ENCODE measurements around the gene ABCA2.

The ABCA2 gene

DNA sequence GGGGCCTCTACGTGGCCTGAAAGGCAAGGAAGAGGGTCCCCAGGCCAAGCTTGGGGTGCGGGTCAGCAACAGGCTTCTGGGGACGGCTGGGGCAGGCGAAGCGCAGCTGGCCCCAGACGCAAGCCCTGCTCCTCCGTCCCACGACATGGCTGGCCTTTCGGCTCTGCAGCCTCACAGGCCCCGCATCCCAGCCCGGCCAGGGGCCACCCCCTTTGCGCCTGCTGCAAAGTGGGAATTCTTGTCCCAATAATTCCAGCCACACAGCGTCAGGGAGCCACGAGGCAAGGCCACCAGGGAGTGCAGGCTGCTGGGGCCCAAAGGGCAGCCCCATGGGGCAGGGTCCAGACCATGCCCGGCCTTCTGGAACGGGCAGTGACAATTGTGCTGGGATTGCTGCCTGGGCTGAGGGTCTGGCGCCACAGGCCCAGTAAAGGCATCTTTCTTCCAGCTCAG lies 26.9 kb upstream of the ABCA2 start:
- TF ChIP-seq LEF1 (IDR thresholded peaks at IDR 0.05; ENCODE audit: borderline replicate concordance) = no peak
- no peak for TF ChIP-seq CTBP1 (IDR thresholded peaks at IDR 0.05; ENCODE audit: borderline replicate concordance)
- no peak for TF ChIP-seq FOXM1 (IDR thresholded peaks at IDR 0.05; ENCODE audit: borderline replicate concordance)
- TF ChIP-seq SP1 (IDR thresholded peaks at IDR 0.05) = no peak
- TF ChIP-seq ELF4 (IDR thresholded peaks at IDR 0.05) = no peak
- TF ChIP-seq L3MBTL2 (conservative IDR thresholded peaks at IDR 0.05) = no peak
- TF ChIP-seq NFRKB (IDR thresholded peaks at IDR 0.05) = no peak
- no peak for TF ChIP-seq ARNT (IDR thresholded peaks at IDR 0.05)
- no peak for TF ChIP-seq FOXA1 (IDR thresholded peaks at IDR 0.05)
- no peak for TF ChIP-seq SUZ12 (IDR thresholded peaks at IDR 0.05)
- POLR2A ChIA-PET = interaction anchor here (2.3 kb wide), 1 partner anchor 32 kb away, joined by 8 read pairs; the partner anchor contains the start of gene MAN1B1

DNA sequence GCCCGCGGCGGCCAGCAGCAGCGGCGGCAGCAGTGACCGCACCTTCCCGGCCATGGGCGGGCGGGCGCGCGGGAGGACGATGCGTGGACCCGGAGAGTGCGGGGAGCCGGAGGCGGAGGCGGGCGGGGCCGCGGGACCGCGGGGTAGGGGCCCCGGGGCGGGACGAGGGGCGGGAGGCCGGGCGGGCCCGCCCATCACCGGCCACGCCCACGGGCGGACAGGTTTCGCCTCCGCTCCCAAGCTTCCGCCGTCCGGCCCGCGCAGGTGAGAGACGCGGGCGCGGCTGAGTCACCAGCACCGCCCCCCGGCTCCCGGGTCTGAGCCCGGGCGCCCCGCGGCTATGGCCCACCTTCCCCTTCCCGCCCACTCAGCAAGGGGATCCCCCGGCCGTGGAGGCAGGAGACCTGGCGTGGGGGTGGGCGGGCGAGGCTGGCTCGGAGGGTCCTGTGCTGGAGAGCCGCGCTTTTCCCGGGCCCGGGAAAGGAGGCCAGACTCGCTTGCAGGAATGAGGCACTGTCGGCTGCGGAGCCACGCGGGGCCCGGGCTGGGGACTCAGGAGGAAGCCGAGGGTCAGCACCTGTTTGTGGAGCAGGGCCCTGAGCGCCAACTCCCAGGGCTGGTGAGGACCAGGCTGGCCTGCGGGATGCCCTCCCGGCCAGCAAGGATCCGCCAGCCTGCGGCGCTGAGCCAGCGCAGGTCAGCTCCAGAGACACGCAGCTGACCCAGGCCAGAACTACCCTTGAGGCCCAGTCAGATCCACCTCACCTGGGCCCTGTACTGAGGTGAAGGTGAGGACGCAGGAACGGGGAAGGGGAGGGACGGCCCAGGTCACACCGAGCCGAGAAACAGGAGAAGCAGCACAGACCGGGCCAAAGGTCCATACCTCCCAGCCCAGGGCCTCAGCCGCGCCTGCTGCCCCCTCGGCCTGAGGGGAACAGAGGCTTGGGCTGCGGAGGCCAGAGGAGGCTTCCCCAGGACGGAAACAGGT lies 26.2 kb upstream of the ABCA2 start, which contains the start of gene ENTPD2:
Gene ENTPD2, minus strand, starts transcription at position 118 of the 988 bp plus-strand sequence. Its CDS starts 64 bp downstream, at position 54.
- peak; percentile 56 for DNase-seq (ENCODE audit: extremely low spot score)
- POLR2A ChIA-PET = no interaction called here
- CTCF ChIA-PET = no interaction called here
- TF ChIP-seq SP1 (IDR thresholded peaks at IDR 0.05) = no peak
- TF ChIP-seq SUZ12 (IDR thresholded peaks at IDR 0.05) = no peak
- no peak for TF ChIP-seq TARDBP (IDR thresholded peaks at IDR 0.05)
- TF ChIP-seq ARNT (IDR thresholded peaks at IDR 0.05) = no peak
- no peak for TF ChIP-seq CTBP1 (IDR thresholded peaks at IDR 0.05; ENCODE audit: borderline replicate concordance)
- TF ChIP-seq LEF1 (IDR thresholded peaks at IDR 0.05; ENCODE audit: borderline replicate concordance) = no peak

More for the DNA sequence above, 26.9 kb upstream of the ABCA2 start:
- DNase-seq (ENCODE audit: extremely low spot score) = no peak
- CTCF ChIA-PET = interaction anchor here (0.6 to 1.8 kb wide), 4 partner anchors 8 to 250 kb away, joined by 3 to 9 read pairs (median 4); no protein-coding TSS in a partner anchor

DNA sequence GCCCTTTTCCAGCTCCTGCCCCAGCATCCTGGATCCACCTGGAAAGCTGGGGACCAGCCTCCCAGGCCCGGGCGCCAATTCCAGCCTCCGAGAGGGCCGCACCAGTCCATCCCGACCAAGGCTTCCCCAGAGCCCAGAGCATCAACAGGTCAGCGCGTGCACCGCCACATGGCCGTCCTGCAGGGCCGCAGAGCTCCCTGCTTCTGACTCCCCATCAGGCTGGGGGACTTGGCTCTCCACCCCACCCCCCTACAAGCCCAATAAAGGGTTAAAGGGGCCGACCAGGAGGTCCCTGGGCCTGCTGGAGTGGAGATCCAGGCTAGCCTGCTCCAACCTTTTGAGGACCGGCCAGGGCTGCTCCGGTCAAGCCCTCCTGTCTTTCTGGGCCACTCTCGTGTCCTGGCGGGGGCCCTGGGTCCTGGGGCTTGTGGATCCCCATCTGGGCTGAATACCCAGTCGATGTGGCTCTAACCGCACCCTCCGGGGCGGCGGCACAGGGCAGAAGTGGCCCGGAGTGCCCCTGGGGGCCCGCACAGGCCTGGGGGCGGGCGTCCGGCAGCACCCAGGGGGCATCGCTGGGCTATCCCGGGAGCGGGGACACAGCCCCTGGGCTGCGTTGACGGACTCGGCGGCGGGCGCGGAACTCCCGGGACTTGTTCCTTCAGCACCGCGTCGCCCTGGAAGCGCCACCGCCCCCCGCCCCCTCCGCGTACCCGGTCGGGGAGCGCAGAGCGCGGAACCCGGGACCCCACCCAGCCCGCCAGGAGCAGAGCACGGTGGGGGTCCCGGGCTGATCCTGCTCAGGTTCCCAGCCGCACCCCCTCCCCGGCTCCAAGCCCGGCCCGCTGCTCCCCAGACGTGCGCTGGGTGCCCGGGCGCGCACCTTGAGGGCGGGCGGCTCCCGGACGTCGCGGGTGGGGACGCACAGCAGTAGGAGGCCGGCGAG lies 25.2 kb upstream of the ABCA2 start:
- POLR2A ChIA-PET = interaction anchor here (0.6 to 1.2 kb wide), 3 partner anchors 17 to 76 kb away, joined by 3 read pairs; partner anchors contain the start of genes MAN1B1 and SAPCD2
- no peak for TF ChIP-seq ARNT (IDR thresholded peaks at IDR 0.05)
- no peak for TF ChIP-seq FOXK2 (IDR thresholded peaks at IDR 0.05)
- no peak for TF ChIP-seq FOXM1 (IDR thresholded peaks at IDR 0.05; ENCODE audit: borderline replicate concordance)
- no peak for TF ChIP-seq L3MBTL2 (conservative IDR thresholded peaks at IDR 0.05)
- no peak for TF ChIP-seq NFRKB (IDR thresholded peaks at IDR 0.05)
- TF ChIP-seq, protein P1, sequence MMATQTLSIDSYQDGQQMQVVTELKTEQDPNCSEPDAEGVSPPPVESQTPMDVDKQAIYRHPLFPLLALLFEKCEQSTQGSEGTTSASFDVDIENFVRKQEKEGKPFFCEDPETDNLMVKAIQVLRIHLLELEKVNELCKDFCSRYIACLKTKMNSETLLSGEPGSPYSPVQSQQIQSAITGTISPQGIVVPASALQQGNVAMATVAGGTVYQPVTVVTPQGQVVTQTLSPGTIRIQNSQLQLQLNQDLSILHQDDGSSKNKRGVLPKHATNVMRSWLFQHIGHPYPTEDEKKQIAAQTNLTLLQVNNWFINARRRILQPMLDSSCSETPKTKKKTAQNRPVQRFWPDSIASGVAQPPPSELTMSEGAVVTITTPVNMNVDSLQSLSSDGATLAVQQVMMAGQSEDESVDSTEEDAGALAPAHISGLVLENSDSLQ (IDR thresholded peaks at IDR 0.05) = no peak
- TF ChIP-seq BHLHE40 (IDR thresholded peaks at IDR 0.05; ENCODE audit: borderline replicate concordance) = no peak
- no peak for TF ChIP-seq HDGF (IDR thresholded peaks at IDR 0.05; ENCODE audit: borderline replicate concordance)
- CTCF ChIA-PET = interaction anchor here (1.1 to 1.3 kb wide), 3 partner anchors 14 to 24 kb away, joined by 3 to 4 read pairs (median 4); no protein-coding TSS in a partner anchor
- no peak for DNase-seq (ENCODE audit: extremely low spot score)

- no peak for DNase-seq (ENCODE audit: extremely low spot score)
- POLR2A ChIA-PET = interaction anchor here (0.6 to 1.2 kb wide), 3 partner anchors 18 to 77 kb away, joined by 3 read pairs; partner anchors contain the start of genes MAN1B1 and SAPCD2
- CTCF ChIA-PET = interaction anchor here (1.1 to 1.3 kb wide), 3 partner anchors 15 to 23 kb away, joined by 3 to 4 read pairs (median 4); no protein-coding TSS in a partner anchor
- TF ChIP-seq CTBP1 (IDR thresholded peaks at IDR 0.05; ENCODE audit: borderline replicate concordance) = no peak
- TF ChIP-seq NFRKB (IDR thresholded peaks at IDR 0.05) = no peak
- no peak for TF ChIP-seq ZNF384 (IDR thresholded peaks at IDR 0.05)
- TF ChIP-seq L3MBTL2 (conservative IDR thresholded peaks at IDR 0.05) = no peak
- no peak for TF ChIP-seq TARDBP (IDR thresholded peaks at IDR 0.05)
- no peak for TF ChIP-seq LEF1 (IDR thresholded peaks at IDR 0.05; ENCODE audit: borderline replicate concordance)
- no peak for TF ChIP-seq ARNT (IDR thresholded peaks at IDR 0.05)
- TF ChIP-seq HDGF (IDR thresholded peaks at IDR 0.05; ENCODE audit: borderline replicate concordance) = no peak
- no peak for TF ChIP-seq FOXM1 (IDR thresholded peaks at IDR 0.05; ENCODE audit: borderline replicate concordance)
- no peak for TF ChIP-seq FOXK2 (IDR thresholded peaks at IDR 0.05)
- no peak for TF ChIP-seq SP1 (IDR thresholded peaks at IDR 0.05)
Measured at GRCh38 chr9:137052293-137052692, 24.3 kb upstream of the ABCA2 start.

GRCh38 chr9:137051145-137051724 lies 23.2 kb upstream of the ABCA2 start:
- ChIA-PET CTCF (no interaction called here), POLR2A (no interaction called here)
- DNase-seq (ENCODE audit: extremely low spot score) = no peak
- TF ChIP-seq FOXK2 (IDR thresholded peaks at IDR 0.05) = no peak
- no peak for TF ChIP-seq FOXM1 (IDR thresholded peaks at IDR 0.05; ENCODE audit: borderline replicate concordance)
- no peak for TF ChIP-seq BHLHE40 (IDR thresholded peaks at IDR 0.05; ENCODE audit: borderline replicate concordance)
- TF ChIP-seq ZNF384 (IDR thresholded peaks at IDR 0.05) = no peak

- no peak for DNase-seq (ENCODE audit: extremely low spot score)
- TF ChIP-seq BHLHE40 (IDR thresholded peaks at IDR 0.05; ENCODE audit: borderline replicate concordance) (no peak), NFRKB (IDR thresholded peaks at IDR 0.05) (no peak), L3MBTL2 (conservative IDR thresholded peaks at IDR 0.05) (no peak), TARDBP (IDR thresholded peaks at IDR 0.05) (no peak), LEF1 (IDR thresholded peaks at IDR 0.05; ENCODE audit: borderline replicate concordance) (no peak), CTBP1 (IDR thresholded peaks at IDR 0.05; ENCODE audit: borderline replicate concordance) (no peak), FOXM1 (IDR thresholded peaks at IDR 0.05; ENCODE audit: borderline replicate concordance) (no peak), SUZ12 (IDR thresholded peaks at IDR 0.05) (no peak), SP1 (IDR thresholded peaks at IDR 0.05) (no peak), ZNF384 (IDR thresholded peaks at IDR 0.05) (no peak), ELF4 (IDR thresholded peaks at IDR 0.05) (no peak), HDGF (IDR thresholded peaks at IDR 0.05; ENCODE audit: borderline replicate concordance) (no peak)
- TF ChIP-seq, protein P1 (IDR thresholded peaks at IDR 0.05) = no peak
- ChIA-PET CTCF (no interaction called here), POLR2A (no interaction called here)
Measured at GRCh38 chr9:137050570-137050969, 22.5 kb upstream of the ABCA2 start.
